Activated T-helper 9 cell treated with anti-CD3 and anti-CD28 coated beads, Interleukin-2, amount 50 U/mL, for 16 hours (primary cell): Measurements from ENCODE around the gene ATP8B4.

Experiments used
- DNase-seq: peaks from one replicate; pipeline ENCODE4 v3.0.0-alpha.2; 2020; ENCODE audit warnings: low read depth

ATP8B4 gene

DNA sequence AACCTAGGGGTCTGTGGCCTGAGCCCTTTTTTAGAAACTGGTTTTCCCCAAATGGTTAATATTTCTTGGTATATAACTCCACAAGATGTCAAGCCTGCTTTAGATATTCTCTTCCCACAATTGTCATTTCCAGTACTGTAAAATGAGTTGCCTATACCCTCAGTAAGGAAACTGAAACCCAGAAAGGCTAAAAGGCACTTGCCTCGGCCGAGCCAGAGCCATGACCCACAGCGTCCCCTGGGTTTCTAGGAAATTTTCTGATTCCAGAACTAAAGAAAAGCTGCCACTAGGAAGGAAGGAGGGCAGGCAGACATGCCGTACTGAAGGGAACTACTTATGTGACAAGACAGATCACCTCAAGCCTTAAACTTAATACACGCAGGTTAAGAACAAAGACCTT is 59.1 kb downstream of the ATP8B4 start:
- no peak for DNase-seq

DNA sequence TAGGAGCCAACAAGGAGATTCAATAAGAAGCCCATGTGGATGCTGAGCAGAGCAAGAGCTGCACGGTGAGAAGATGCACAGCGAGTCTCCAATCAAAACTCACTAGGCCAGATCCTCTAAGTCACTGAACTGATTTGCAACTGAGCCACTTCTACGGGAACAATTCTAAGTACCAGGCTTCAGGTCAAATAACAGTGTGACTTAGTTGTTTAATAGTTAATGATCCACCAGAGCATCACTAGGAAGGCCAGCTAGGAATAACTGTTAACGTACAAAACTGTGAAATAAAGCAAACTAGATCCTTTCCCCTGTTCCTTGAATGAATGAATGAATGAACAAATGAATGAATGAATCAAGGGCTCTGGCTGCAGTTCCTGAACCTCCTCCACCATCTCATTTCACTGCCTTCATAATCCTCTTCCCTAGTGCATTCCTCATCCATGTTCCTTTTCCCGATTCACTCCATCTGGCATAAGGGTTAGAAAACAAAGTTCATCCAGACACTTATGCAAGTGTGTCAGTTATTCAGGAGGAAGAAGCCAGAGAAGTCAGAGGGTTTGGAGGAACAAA is 59.7 kb downstream of the ATP8B4 start:
- no peak for DNase-seq

DNA sequence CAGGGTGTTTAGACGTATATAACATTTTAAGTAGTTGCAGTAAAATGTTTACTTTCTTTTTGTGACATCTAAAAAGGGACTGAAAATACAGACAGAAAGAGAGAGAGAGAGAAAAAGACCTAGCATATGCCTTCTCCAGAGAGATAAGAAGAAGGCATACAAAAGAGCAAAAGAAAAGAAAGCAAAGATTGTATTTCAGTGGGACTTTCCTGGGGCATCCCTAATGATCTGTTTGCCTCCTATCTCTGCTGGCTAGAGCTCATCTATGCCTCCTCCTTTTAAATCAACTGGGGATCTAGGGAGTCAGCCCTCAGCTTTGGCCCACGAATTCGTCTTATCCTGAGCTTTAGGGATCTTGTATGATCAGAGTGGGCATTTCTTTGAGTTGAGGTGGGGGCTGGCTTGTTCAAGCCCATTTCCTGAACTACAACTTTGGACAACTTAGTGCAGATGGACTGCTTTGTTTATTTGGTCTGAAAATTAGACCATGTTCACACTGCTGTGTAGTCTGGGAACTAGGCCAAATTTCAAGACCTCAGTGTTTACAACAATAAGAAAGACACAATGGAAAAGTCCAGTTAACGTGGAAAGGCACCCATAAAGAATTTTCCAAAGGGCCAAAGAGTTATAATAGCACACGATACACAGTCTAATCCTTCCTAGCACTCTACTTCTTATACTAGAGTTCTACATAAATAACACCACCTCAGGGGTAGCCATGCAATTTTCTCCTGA is 61.0 kb downstream of the ATP8B4 start:
- DNase-seq, result no peak

DNA sequence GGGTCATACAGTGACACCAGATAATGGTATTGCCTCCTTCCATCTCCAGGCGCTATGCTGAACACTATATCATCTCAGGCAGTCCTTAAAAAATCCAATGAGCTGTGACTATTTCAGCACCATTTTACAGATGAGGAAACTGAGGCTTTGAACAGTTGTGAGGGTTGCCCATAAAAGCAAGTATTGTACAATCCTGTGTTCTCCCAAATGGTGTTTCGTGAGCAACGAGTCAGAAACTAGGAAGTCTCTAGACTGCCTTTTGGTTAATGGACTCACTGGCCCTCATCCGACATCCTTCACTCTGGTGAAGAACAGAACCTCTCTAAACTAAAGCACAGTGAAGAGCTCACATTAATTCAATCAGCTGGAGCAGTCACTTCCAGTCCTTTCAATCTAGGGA is 61.8 kb downstream of the ATP8B4 start:
- no peak for DNase-seq

DNA sequence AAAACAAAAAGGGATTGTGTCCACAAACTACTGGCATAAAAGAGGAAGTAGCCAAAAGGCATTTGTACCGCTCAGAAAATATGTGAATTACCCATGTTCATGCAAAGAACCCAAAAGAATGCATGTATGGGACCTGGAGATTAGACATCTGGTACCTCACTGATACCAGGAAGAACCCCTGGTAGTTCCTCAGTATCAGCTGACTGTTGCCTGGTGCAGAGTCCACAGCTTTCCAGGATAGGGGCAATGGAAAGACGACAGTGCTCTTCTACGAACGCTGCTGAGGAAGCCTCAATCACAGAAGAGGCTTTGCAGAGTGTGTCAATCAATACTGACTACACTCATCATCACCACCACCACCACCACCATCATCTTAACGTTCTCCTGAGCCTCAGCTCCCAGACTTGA is 63.3 kb downstream of the ATP8B4 start:
- DNase-seq, result no peak

DNA sequence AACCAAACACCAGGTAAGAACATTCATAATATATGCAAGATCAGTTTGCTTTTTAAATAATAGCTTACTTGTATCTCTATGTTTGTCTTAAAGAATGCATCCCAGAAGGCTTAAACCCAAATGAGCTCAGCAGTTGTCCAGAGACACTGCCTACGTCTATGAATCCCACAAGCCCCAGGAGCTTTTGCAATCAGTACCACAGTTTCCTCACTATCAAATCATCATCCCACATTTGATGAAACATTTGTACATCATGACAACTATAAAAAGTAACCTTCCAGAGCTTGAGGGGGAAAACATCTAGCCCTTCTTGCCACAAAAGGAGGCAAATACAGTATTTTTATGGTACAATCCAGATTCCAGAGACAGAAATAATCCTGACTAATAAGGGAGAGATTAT is 63.7 kb downstream of the ATP8B4 start:
- DNase-seq, result no peak

DNA sequence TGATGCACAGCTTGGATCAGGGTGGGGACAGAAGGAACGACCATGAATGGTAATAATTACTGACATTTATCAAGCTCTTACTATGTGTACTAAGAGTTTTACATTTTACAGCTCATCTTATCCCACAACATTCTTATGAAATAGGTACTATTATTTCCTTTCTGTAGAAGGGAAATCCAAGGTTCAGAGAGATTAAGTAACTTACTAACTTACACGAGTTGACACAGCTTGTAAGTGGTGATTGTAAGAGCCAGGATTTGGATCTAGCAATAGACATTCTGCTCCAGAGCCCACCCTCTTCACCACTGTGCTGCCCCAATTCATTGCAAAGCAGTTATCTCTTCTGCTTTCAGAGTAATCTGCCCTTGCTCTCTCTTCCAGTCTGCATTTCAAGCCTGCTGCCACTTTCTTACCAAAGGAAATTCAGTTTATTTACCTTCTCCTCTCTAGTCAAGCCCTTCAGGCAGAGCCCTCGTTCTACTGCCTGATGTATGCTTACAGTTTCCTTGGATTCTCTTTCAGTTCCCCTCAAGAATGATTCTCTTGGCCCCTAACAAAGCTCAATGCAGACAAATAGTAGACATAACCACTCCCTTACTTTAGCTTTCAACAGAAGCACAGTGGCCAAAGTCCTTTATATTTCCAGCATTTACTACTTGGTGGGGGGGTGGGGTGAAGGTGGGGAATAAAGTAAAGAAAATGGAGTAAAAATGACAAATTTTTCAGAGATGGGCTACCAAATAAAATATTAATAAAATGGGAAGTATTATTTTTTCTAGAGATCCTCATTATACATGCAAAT is 65.8 kb downstream of the ATP8B4 start:
- no peak for DNase-seq

DNA sequence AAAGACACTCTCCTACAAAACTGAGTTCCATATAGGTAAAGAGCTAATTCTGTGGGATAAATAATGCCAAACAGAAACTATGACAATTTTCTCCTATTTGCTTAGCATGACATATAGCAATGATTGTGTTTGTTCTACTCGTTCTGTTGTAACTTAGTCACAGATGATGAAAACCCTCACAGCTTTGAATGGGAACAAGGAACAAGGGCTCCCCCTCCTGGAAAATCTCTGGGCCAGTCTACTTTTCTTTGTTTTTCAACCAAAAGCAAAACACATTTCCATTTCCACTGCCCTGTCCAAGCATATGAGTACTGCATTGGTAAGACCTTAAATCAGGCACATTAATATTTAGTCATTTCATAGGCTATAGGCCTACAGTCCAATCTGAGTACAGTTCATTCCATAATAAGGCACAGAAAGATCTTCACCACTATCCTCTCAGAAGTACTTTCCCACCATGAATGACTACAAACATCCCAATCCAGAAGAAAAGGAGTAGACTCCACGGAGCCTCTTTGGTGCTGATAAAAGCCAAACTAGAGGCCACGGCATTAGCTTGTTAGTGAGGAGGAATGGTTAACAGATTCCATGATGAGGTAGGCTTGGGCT is 67.1 kb downstream of the ATP8B4 start:
- DNase-seq, result no peak

DNA sequence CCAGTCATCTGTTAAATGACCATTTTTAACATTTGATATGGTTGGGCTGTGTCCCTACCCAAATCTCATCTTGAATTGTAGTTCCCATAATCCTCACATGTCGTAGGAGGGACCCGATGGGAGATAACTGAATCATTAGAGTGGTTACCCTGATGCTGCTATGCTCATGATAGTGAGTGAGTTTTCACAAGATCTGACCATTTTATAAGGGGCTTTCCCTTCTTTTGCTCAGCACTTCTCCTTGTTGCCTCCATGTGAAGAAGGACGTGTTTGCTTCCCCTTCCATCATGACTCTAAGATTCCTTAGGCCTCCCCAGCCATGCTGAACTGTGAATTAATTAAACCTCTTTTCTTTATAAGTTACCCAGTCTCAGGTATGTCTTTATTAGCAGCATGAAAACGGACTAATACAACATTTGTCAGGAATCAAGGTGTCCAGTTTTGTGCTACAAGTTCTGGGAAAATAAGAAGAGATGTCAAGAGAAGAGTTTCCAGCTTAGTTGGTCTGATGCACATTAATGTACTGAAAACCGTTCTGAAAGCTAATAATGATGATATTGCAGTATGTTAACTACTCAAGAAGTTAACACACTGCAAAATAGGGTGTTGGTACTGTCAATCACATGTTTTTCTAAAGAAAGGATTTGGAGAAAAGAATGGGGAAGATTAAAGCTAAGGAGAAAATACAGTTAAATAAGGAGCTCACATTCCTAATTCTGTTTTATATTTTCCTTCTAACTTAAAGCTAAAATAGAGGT is 67.9 kb downstream of the ATP8B4 start:
- no peak for DNase-seq

DNA sequence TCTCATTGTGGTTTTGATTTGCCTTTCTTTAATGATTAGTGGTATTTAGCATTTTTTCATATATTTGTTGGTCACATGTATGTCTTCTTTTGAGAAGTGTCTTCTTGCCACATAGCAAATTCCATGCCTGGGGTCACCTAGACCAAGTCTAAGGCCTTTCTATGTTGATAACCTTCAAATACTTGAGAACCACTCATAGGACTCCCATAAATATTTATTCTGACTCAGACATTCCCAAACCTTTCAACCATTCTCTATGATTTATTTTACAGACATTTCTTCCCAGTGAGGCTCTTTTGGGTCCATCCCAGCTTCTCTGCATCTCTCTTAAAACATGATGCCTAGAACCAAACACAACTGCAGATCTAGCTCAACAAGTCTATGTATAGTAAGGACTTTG is 69.2 kb downstream of the ATP8B4 start:
- no peak for DNase-seq

DNA sequence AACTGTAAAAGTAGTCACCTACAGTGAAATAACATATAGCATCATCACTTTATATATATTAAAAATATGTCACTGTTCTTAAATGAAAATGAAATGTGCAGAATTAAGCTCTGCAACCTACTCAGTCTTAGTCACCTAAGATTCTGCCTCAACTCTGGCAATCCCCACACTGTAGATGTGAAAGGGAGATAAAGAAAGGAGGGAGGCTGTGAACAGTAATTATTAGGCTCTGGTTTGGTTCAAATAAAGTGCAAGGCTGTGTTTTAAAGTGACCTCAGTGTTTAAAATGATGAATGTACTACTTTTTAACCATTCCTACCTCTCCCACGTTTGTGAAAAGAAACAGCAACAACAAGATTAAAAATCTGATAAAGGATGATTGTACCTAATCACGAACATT is 72.2 kb downstream of the ATP8B4 start:
- no peak for DNase-seq

DNA sequence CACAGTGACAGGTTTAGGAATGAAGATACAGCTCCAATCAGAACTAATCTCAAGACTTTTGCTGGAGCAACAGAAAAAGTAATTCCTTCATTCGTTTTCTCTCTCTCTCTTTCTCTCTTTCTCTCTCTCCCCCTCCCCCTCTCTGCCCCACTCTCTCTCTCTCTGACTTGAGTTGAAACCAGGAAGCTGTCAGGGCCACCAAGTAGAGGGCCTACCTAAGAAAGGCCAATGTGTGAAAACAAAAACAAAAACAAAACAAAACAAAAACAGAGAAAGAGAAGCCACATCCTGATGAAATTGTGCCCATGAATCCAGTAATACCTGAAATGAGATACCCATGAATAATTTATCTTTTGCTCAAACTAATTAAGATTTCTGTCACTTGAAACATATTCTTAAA is 72.9 kb downstream of the ATP8B4 start:
- no peak for DNase-seq

DNA sequence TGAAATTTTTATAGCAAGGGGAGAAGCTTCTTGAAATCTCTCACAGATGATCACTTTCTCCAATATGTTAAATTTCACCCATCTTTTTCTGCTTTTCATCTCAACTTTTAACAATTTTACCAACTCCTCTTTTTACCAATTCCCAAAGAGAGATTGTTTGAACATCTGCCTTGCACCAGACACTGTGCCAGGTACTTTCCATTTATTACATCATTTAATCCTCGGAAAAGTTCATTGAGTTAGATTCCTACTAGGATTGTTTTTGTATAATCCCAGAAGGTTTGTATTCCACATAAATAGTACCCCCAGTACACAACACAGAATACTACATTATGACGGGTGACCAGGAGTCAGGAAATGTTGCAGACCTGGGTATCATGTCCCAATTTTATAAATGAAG is 74.1 kb downstream of the ATP8B4 start:
- no peak for DNase-seq

DNA sequence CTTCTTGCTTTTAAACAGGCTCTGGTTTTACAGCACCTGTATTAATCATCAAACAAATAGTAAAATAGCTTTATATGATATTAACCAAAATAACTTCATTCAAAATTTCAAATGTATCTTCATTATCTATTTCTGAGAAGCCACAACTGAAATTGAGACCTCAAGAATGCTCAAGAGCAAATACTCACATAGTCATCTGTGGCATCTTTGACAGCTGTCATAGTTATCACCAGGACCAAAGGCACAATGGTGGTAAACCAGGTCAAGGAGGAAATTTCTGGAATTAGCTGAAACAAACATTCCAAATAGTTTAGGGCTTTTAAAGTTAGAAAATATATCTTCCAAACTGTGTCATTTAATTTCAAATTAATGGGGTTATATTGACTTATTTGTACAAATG is 74.6 kb downstream of the ATP8B4 start:
- DNase-seq, result no peak

DNA sequence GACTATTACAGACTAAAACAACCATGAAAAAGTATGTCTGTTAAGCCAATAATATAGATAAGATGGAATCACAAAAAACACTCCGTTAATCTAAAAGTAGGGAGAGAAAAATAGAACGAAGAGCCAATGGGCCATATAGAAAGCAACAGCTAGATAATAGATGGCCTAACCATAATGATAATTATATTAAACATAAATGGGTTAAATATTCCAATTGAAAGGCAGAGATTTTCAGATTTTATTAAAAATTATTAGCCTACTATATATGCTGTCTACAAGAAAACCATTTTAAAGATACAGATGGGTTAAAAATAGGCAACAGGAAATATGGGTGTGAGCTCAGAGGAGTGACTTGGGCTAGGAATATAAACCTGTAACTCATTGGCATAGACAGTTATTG is 76.3 kb downstream of the ATP8B4 start:
- DNase-seq, result no peak

DNA sequence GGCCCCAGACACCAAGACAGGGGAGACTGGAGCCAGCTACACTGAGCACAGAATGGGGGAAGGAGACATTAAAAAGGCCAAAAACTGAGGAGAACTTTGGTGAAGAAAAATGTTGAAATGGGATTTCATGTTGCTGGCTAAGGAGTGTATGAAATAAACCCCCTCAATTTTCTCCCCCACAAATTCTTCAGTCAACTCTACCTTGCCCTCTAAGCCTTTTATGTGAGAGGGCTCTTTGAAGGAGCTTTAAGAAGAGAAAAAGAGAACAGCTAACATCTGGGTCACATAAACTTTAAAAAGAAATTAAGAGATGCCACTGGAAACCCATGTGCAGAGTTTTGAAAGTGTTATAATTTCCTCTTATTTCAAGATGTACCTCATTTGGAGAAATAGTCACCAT is 88.6 kb downstream of the ATP8B4 start:
- no peak for DNase-seq

DNA sequence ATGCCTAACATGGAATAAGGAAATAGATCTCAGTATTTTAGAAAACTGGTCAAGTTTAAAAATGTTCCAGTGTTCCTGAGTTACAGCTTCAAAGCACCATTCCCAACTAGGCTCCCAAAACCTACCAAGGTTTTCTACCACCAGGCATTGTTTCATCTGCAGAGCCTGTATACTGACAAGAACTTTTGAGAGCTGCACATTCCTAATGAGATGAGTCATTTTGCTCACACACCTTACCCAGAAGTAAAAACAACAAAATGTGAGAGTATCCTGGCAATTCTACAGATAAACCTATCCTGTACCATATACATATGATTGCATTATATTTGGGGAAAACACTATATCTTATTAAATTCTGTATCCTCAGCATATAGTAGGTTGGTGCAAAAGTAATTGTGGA is 90.7 kb downstream of the ATP8B4 start:
- DNase-seq, result no peak

DNA sequence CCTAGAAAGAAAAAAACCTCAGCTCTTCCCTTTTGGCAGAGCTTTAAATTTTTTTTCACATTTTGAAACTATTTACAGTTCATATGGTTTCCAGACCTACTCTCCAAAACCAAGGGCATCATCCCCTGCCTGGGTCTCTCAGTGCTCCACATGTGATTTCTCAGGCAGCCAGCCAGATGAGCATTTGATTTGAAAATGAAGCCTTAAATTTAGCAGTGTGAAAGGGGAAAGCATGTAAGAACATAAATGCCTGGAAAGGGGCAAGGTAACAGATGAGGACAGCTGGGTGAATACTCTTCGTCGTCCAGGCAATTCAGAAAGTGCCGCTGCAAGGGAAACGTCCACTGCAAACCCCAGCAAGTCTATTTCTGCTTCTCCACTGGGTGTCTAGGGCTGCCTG is 94.8 kb downstream of the ATP8B4 start:
- DNase-seq, result no peak

DNA sequence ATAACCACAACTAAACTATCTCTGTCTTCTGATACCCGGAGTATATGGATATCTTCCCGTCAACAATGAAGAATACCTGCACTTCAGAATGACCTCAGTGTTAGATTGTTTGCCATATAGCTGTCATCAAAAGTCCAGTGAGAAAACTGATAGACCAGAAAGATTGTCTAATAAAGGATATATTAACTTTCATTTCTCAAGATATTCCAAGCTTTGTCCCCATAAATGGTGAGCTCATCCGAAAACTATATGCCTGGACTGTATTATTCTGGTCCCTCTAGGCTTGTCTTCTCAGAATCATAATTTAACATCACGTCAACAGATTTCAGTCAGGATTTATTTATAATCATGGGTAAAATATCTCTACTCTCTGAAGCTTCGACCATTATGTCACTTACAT is 100.5 kb downstream of the ATP8B4 start:
- no peak for DNase-seq

DNA sequence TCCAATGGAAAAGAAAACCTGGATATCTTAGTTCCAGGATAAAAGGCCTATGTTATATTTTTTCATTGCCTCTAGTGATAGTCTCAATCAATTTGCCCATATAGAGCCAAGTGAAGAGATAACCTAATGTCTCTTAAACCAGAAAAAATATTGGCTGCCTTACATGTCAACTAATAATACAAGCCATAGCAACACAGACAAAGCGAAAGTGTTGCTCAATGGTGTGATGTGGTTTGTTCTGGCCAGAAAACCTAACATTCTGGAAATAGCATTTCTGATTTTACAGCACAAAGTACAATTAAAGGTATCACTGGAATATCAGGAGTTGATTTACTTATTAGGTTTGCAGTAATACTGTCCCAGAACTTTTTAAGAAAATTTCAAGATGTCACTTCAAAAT is 101.5 kb downstream of the ATP8B4 start:
- no peak for DNase-seq

DNA sequence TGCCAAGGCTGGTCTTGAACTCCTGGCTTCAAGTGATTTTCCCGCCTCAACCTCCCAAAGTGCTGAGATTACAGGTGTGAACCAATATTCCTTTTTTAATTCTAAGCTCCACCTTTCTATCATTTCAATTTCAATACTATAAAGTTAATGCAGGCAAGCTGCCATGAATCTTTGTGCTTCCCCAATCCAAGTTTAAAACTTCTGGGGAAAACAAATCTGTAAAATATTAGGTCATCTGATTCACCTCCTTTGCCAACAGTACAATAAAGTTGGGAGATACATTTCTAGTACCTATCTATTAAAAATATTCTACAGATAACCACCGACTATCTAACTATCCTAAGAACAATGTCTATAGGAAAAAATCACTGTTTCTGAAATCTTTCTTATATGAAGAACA is 102.1 kb downstream of the ATP8B4 start:
- no peak for DNase-seq

DNA sequence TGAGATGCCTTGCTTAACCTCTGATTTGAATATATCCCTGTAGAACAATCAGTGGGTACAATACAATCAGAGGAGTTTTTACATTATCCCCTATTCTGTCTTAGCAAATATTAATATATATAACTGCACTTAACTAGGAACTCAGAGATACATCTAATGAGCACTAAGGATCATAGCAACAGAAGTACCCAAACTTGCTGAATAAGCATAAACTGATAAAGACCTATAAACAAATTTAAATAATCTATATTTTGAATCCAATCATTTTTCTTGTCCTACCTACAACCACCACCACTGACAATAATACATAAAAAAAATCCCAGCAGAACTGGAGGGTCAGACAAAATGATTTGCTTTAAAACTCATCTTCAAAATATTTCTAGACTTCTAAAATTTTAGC is 106.2 kb downstream of the ATP8B4 start:
- DNase-seq, result no peak
